CD4-positive, CD25-positive, alpha-beta regulatory T cell (primary cell): ENCODE data around the gene TMEM245. TPM values are rescaled to one million over a fixed set of nuclear protein-coding genes. Genes with fewer than 3 reads are reported as not detected.

Experiments
- ATAC-seq, 2 donors: fragments of 150-1000 bp; cut with Tn5 transposase; one replicate each; pipeline ENCODE4 v1.10.0; 2021; ENCODE audit warnings: low read depth in 2 of 2, moderate number of reproducible peaks in 2 of 2, moderate library complexity in 1 of 2
- DNase-seq, 3 donors: peaks; one replicate each; pipeline versions ENCODE4 v3.0.0 to v3.0.0-alpha.2; 2012 to 2022; ENCODE audit warnings: mixed read lengths in 1 of 3
- H3K27ac ChIP-seq: one replicate; pipeline ENCODE4 v1.7.0; 2013; ENCODE audit warnings: mild to moderate bottlenecking, low read length; ENCODE audit not compliant: insufficient read depth, poor library complexity, severe bottlenecking
- H3K27me3 ChIP-seq: one replicate; pipeline ENCODE4 v1.7.0; 2013; ENCODE audit warnings: low read length; ENCODE audit not compliant: control insufficient read depth, insufficient read depth
- H3K36me3 ChIP-seq: one replicate; pipeline ENCODE4 v1.7.0; 2013; ENCODE audit warnings: mild to moderate bottlenecking, low read length, moderate library complexity; ENCODE audit not compliant: control insufficient read depth, insufficient read depth
- H3K4me1 ChIP-seq: 2 replicates; pipeline ENCODE4 v1.7.0; 2013; ENCODE audit warnings: mild to moderate bottlenecking, low read length; ENCODE audit not compliant: insufficient read depth, control insufficient read depth, poor library complexity, severe bottlenecking
- H3K4me3 ChIP-seq: one replicate; pipeline ENCODE4 v1.7.0; 2013; ENCODE audit warnings: low read depth, mild to moderate bottlenecking, low read length, moderate library complexity
- H3K9me3 ChIP-seq, 2 experiments: 1 replicate in 1 of 2; 2 replicates in 1 of 2; pipeline ENCODE4 v1.7.0; 2013; ENCODE audit warnings: low read length in 2 of 2, mild to moderate bottlenecking in 1 of 2, moderate library complexity in 1 of 2; ENCODE audit not compliant: control insufficient read depth in 2 of 2
- H3K27ac Mint-ChIP-seq, 3 donors: one replicate each; pipeline ENCODE4 v1.8.0; 2020 to 2022; ENCODE audit warnings: mild to moderate bottlenecking in 3 of 3, mixed read lengths in 3 of 3, moderate library complexity in 2 of 3
- H3K27me3 Mint-ChIP-seq: one replicate; pipeline ENCODE4 v1.8.0; 2022; ENCODE audit warnings: mild to moderate bottlenecking, mixed read lengths
- H3K36me3 Mint-ChIP-seq: one replicate; pipeline ENCODE4 v1.8.0; 2020; ENCODE audit warnings: mixed read lengths
- H3K4me1 Mint-ChIP-seq, 4 donors: one replicate each; pipeline ENCODE4 v1.8.0; 2020 to 2022; ENCODE audit warnings: mixed read lengths in 4 of 4, mild to moderate bottlenecking in 1 of 4
- H3K4me3 Mint-ChIP-seq, 4 donors: one replicate each; pipeline ENCODE4 v1.8.0; 2020 to 2022; ENCODE audit warnings: mild to moderate bottlenecking in 4 of 4, mixed read lengths in 4 of 4, moderate library complexity in 3 of 4
- H3K9me3 Mint-ChIP-seq, 7 donors: one replicate each; pipeline ENCODE4 v1.8.0; 2020 to 2022; ENCODE audit warnings: mixed read lengths in 7 of 7, mild to moderate bottlenecking in 3 of 7, moderate library complexity in 2 of 7
- polyA plus RNA-seq, 4 donors: library from polyadenylated mRNA; unstranded; fragments of 300-500 nt; fragmentation: Illumina TruSeq; gene quantifications; one replicate each; pipeline ENCODE4 v1.2.3, GENCODE V29; 2021
- total RNA-seq: library from RNA; stranded (reverse); gene quantifications from one replicate; pipeline ENCODE4 v1.2.3, GENCODE V29; 2022

The TMEM245 gene
- total and polyA plus RNA-seq, 5 donors from 2014 or later, result 22.6 to 36.9 (median 29.5) TPM

DNA sequence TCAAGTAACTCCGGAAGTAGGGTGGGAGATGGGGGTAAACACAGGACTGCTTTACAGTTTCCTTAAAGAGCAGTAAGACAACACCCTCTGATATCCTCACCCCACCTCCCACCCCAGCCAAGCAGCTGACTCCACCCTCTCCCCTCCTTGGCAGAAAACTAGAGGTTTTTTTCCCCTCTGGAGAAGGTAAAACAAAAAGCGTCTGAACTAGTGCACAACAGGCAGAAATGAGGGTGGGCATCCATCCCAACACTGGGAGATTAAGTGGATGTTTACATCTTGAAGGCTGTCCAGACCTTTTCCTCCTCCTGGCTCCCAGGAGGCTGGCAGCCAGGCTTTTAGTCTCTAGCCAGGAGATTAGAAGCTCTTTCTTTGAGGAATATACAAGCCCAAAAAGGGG is 92.6 kb downstream of the TMEM245 start:
- H3K27me3 Mint-ChIP-seq, result no peaks in the 10 kb centered on the region
- H3K4me3 Mint-ChIP-seq, result no peak overlapping the region
- peaks cover 7 to 42% (median 31%) of the 10 kb centered on the region in 4 donors for H3K4me1 Mint-ChIP-seq
- H3K4me1 ChIP-seq, result no peaks in the 10 kb centered on the region
- no peaks in the 10 kb centered on the region for H3K9me3 ChIP-seq
- no peaks in the 10 kb centered on the region for H3K9me3 Mint-ChIP-seq
- H3K27me3 ChIP-seq, result no peaks in the 10 kb centered on the region
- no peak overlapping the region for H3K4me3 ChIP-seq
- no peak overlapping the region for H3K27ac Mint-ChIP-seq
- ATAC-seq, result no peak
- H3K36me3 Mint-ChIP-seq, result peaks cover 36% of the 10 kb centered on the region
- no peak for DNase-seq
- H3K36me3 ChIP-seq, result peaks cover 50% of the 10 kb centered on the region
- H3K27ac ChIP-seq, result peak overlapping the region; percentile 8

DNA sequence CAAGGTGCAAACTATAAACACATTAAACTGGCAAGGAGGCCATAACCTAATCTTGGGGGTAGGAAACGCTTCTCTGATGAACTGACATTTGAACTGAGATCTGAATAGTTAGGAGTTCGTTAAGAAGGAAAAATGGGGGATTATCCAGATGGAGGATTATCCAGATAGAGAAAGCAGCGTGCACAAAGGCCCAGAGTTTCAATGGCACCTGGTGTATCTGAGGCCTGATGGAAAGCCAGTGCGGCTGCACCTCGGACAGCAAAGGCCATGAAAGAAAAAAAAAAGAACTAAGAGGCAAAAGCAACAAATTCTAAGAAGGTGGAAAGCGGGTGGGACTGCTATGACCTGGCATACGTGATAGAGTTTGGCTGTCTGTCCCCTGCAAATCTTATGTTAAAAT is 93.4 kb downstream of the TMEM245 start:
- Mint-ChIP-seq H3K4me3 (no peak overlapping the region), H3K27me3 (no peaks in the 10 kb centered on the region), H3K4me1 (peaks cover 7 to 42% (median 30%) of the 10 kb centered on the region in 4 donors), H3K9me3 (no peaks in the 10 kb centered on the region), H3K36me3 (peaks cover 30% of the 10 kb centered on the region), H3K27ac (peak overlapping the region in 1 of 3 donors; percentile 48)
- ATAC-seq, result no peak
- H3K4me1 ChIP-seq, result no peaks in the 10 kb centered on the region
- H3K9me3 ChIP-seq, result no peaks in the 10 kb centered on the region
- no peak overlapping the region for H3K27ac ChIP-seq
- H3K27me3 ChIP-seq, result no peaks in the 10 kb centered on the region
- no peak overlapping the region for H3K4me3 ChIP-seq
- DNase-seq, result no peak
- H3K36me3 ChIP-seq, result peaks cover 43% of the 10 kb centered on the region

DNA sequence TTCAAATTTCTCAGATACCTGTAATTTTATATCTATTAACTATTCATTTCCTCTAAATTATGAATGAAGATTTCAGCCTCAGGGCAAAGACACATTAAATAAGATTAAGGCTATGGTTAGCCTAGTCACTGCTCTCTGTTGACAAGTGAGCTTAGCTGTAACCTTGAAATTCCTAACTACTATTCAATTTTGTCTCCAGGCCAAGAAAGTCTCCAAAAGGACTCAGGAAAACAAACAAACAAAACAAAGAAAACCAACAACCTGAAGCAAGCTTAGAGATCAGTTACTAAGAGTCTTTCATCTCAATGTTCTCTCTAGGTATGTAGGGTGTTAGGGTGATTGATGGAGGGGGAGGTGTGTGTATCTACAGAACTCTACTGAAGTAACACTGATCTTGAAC is 96.9 kb downstream of the TMEM245 start:
- H3K27me3 Mint-ChIP-seq, result no peaks in the 10 kb centered on the region
- H3K9me3 Mint-ChIP-seq, result no peaks in the 10 kb centered on the region
- H3K9me3 ChIP-seq, result no peaks in the 10 kb centered on the region
- peaks cover 43% of the 10 kb centered on the region for H3K36me3 Mint-ChIP-seq
- no peak overlapping the region for H3K4me3 Mint-ChIP-seq
- peak overlapping the region in 1 of 3 donors; percentile 23 for H3K27ac Mint-ChIP-seq
- peaks cover 7 to 35% (median 23%) of the 10 kb centered on the region in 4 donors for H3K4me1 Mint-ChIP-seq
- no peak overlapping the region for H3K4me3 ChIP-seq
- DNase-seq (no peak), ATAC-seq (no peak)
- no peak overlapping the region for H3K27ac ChIP-seq
- peaks cover 49% of the 10 kb centered on the region for H3K36me3 ChIP-seq
- no peaks in the 10 kb centered on the region for H3K27me3 ChIP-seq
- H3K4me1 ChIP-seq, result no peaks in the 10 kb centered on the region

GRCh38 chr9:109020581-109021511 is 98.9 kb downstream of the TMEM245 start:
- no peak for DNase-seq
- Mint-ChIP-seq H3K27me3 (no peaks in the 10 kb centered on the region), H3K4me3 (no peak overlapping the region)

DNA sequence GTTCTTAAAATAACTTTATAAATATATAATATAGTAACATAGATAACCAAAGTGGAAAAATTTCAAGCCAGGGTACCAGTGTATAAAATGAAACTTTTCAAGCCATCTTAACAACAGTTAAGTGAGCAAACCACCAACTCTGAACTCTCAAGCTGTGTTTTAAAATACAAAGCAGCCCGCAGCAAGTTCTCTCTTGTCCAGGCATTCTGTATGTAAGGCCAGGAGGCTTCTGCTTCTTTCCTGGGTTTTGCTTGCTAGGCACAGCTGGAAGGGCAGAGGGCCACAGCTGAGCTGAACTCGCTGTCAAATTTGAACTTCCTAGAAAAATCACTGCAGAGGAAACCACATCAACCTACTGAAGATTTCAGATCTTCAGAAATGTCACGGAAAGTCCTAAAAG is 99.6 kb downstream of the TMEM245 start:
- no peak overlapping the region for H3K4me3 Mint-ChIP-seq
- no peaks in the 10 kb centered on the region for H3K9me3 ChIP-seq
- no peak for DNase-seq
- no peaks in the 10 kb centered on the region for H3K4me1 ChIP-seq
- H3K4me1 Mint-ChIP-seq, result peaks cover 7 to 19% (median 16%) of the 10 kb centered on the region in 4 donors
- no peak overlapping the region for H3K4me3 ChIP-seq
- H3K9me3 Mint-ChIP-seq, result no peaks in the 10 kb centered on the region
- peak overlapping the region in 2 of 3 donors; percentile 38 for H3K27ac Mint-ChIP-seq
- H3K27ac ChIP-seq, result no peak overlapping the region
- no peak for ATAC-seq
- peaks cover 34% of the 10 kb centered on the region for H3K36me3 Mint-ChIP-seq
- peaks cover 31% of the 10 kb centered on the region for H3K36me3 ChIP-seq
- H3K27me3 Mint-ChIP-seq, result no peaks in the 10 kb centered on the region
- H3K27me3 ChIP-seq, result no peaks in the 10 kb centered on the region

More at GRCh38 chr9:109020581-109021511, 98.9 kb downstream of the TMEM245 start:
- H3K27me3 ChIP-seq, result no peaks in the 10 kb centered on the region
- Mint-ChIP-seq H3K9me3 (no peaks in the 10 kb centered on the region), H3K27ac (peak overlapping the region in 2 of 3 donors; percentile 38), H3K4me1 (peaks cover 7 to 24% (median 18%) of the 10 kb centered on the region in 4 donors), H3K36me3 (peaks cover 34% of the 10 kb centered on the region)
- peaks cover 38% of the 10 kb centered on the region for H3K36me3 ChIP-seq
- H3K9me3 ChIP-seq, result no peaks in the 10 kb centered on the region
- ATAC-seq, result no peak
- no peaks in the 10 kb centered on the region for H3K4me1 ChIP-seq
- no peak overlapping the region for H3K4me3 ChIP-seq
- no peak overlapping the region for H3K27ac ChIP-seq

GRCh38 chr9:109019420-109019819 is 100.3 kb downstream of the TMEM245 start:
- Mint-ChIP-seq H3K4me1 (peaks cover 7 to 15% (median 11%) of the 10 kb centered on the region in 4 donors), H3K36me3 (peaks cover 28% of the 10 kb centered on the region), H3K27ac (no peak overlapping the region), H3K4me3 (no peak overlapping the region), H3K27me3 (no peaks in the 10 kb centered on the region), H3K9me3 (no peaks in the 10 kb centered on the region)
- H3K4me3 ChIP-seq, result no peak overlapping the region
- DNase-seq (no peak), ATAC-seq (no peak)
- H3K27ac ChIP-seq, result no peak overlapping the region
- H3K27me3 ChIP-seq, result no peaks in the 10 kb centered on the region
- no peaks in the 10 kb centered on the region for H3K4me1 ChIP-seq
- peaks cover 24% of the 10 kb centered on the region for H3K36me3 ChIP-seq
- no peaks in the 10 kb centered on the region for H3K9me3 ChIP-seq

- no peak overlapping the region for H3K4me3 ChIP-seq
- DNase-seq, result no peak
- no peaks in the 10 kb centered on the region for H3K9me3 Mint-ChIP-seq
- H3K27me3 ChIP-seq, result no peaks in the 10 kb centered on the region
- no peak overlapping the region for H3K4me3 Mint-ChIP-seq
- H3K27ac Mint-ChIP-seq, result peak overlapping the region in 1 of 3 donors; percentile 71
- no peaks in the 10 kb centered on the region for H3K27me3 Mint-ChIP-seq
- peaks cover 6% of the 10 kb centered on the region for H3K4me1 ChIP-seq
- no peaks in the 10 kb centered on the region for H3K9me3 ChIP-seq
- no peak for ATAC-seq
- peaks cover 22% of the 10 kb centered on the region for H3K36me3 Mint-ChIP-seq
- H3K27ac ChIP-seq, result no peak overlapping the region
- H3K36me3 ChIP-seq, result peaks cover 22% of the 10 kb centered on the region
- H3K4me1 Mint-ChIP-seq, result peaks cover under 1 to 10% (median 7%) of the 10 kb centered on the region in 4 donors
Observed at GRCh38 chr9:109017493-109017892, 102.3 kb downstream of the TMEM245 start.
